ENCODE results near the gene GPC5. TPM values are rescaled to one million over a fixed set of nuclear protein-coding genes. Genes with fewer than 3 reads are reported as not detected.

Gene GPC5
- total RNA-seq, 1 donor from 2014 or later: 10.2 TPM

DNA sequence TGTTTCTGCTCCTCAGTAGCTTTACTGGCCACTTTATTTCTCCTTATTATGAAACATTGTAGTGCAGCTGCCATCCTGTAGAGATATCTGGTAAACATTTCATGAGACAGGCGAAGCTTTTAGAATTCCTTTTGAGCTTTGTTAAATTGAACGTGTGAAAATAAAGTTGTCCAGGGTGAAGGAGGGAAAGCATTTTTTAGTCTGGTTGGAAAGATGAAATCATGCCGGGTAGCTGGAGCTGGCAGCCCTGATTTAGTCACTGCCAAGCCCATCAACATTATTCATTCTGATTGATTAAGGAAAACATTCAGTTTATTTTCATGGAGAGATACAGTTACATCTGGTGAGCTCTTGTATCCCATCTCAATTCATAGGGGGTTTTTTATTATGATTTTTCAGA is 1502.0 kb downstream of the GPC5 start:
- Mint-ChIP-seq H3K36me3 (ENCODE audit: unreplicated experiment) (peaks cover 8% of the 10 kb centered on the region), H3K4me3 (ENCODE audit: unreplicated experiment) (no peak overlapping the region), H3K27ac (ENCODE audit: unreplicated experiment) (no peak overlapping the region), H3K9me3 (ENCODE audit: unreplicated experiment) (peaks cover 5% of the 10 kb centered on the region), H3K27me3 (ENCODE audit: unreplicated experiment) (no peaks in the 10 kb centered on the region), H3K4me1 (ENCODE audit: low read depth, unreplicated experiment) (no peaks in the 10 kb centered on the region)
- no peak for TF ChIP-seq CTCF (IDR thresholded peaks at IDR 0.05; ENCODE audit: partially characterized antibody, unreplicated experiment)
- DNase-seq: no peak

DNA sequence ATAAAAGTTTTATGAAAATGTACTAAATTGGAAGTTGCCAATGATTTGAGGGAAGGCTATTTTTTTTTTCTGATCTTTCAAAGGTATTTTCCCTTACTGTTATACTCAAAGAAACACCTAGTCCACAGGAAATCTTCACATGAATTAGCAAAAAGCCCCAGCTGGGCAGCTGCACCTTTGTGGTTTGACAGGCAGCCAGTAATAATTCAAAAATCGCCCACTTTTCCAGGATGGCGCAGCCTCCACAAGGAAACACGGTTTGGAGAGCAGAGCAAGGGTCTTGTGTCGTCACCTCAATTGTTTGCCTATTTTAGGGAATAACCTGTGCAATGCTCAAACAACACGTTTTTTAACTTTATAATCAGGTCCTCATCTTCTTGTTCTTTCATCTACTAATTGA is 1503.3 kb downstream of the GPC5 start:
- Mint-ChIP-seq H3K9me3 (ENCODE audit: unreplicated experiment) (peaks cover 5% of the 10 kb centered on the region), H3K36me3 (ENCODE audit: unreplicated experiment) (peaks cover 8% of the 10 kb centered on the region), H3K4me1 (ENCODE audit: low read depth, unreplicated experiment) (no peaks in the 10 kb centered on the region), H3K27me3 (ENCODE audit: unreplicated experiment) (no peaks in the 10 kb centered on the region), H3K4me3 (ENCODE audit: unreplicated experiment) (no peak overlapping the region), H3K27ac (ENCODE audit: unreplicated experiment) (no peak overlapping the region)
- no peak for DNase-seq
- TF ChIP-seq CTCF (IDR thresholded peaks at IDR 0.05; ENCODE audit: partially characterized antibody, unreplicated experiment): no peak

GRCh38 chr13:92912629-92913028 is 1514.2 kb downstream of the GPC5 start:
- no peak for DNase-seq
- H3K36me3 Mint-ChIP-seq (ENCODE audit: unreplicated experiment): no peaks in the 10 kb centered on the region
- no peak overlapping the region for H3K4me3 Mint-ChIP-seq (ENCODE audit: unreplicated experiment)
- H3K9me3 Mint-ChIP-seq (ENCODE audit: unreplicated experiment): peaks cover 2% of the 10 kb centered on the region
- no peak overlapping the region for H3K27ac Mint-ChIP-seq (ENCODE audit: unreplicated experiment)
- H3K4me1 Mint-ChIP-seq (ENCODE audit: low read depth, unreplicated experiment): no peaks in the 10 kb centered on the region
- TF ChIP-seq CTCF (IDR thresholded peaks at IDR 0.05; ENCODE audit: partially characterized antibody, unreplicated experiment): no peak
- no peaks in the 10 kb centered on the region for H3K27me3 Mint-ChIP-seq (ENCODE audit: unreplicated experiment)

- DNase-seq: no peak
- Mint-ChIP-seq H3K4me3 (ENCODE audit: unreplicated experiment) (no peak overlapping the region), H3K9me3 (ENCODE audit: unreplicated experiment) (peaks cover 2% of the 10 kb centered on the region), H3K27ac (ENCODE audit: unreplicated experiment) (no peak overlapping the region), H3K27me3 (ENCODE audit: unreplicated experiment) (peaks cover 2% of the 10 kb centered on the region), H3K36me3 (ENCODE audit: unreplicated experiment) (no peaks in the 10 kb centered on the region), H3K4me1 (ENCODE audit: low read depth, unreplicated experiment) (no peaks in the 10 kb centered on the region)
- no peak for TF ChIP-seq CTCF (IDR thresholded peaks at IDR 0.05; ENCODE audit: partially characterized antibody, unreplicated experiment)
Measured at GRCh38 chr13:92913840-92914239, 1515.4 kb downstream of the GPC5 start.

Small RNA genes within 50 kb of the gene (microRNA-seq; reads per million reads assigned to microRNA genes)
- not detected for gene MIR548AS (ENCODE audit: unreplicated experiment)

Other genes with a start within 250 kb of the GPC5 start
- 14.5 TPM for gene MIR17HG, start 50.9 kb upstream of the GPC5 start, total RNA-seq (ENCODE audit: unreplicated experiment)

Data from glutamatergic neuron (in vitro differentiated cells).